HL-60 (cell line): ENCODE measurements around the gene GLI3.

Experiments
- CTCF ChIP-seq: IDR thresholded peaks from one replicate; pipeline ENCODE4 v1.5.1; 2011; ENCODE audit warnings: low read length, control low read depth, inconsistent platforms; ENCODE audit not compliant: insufficient read depth
- POLR2AphosphoS5 ChIP-seq: IDR thresholded peaks from 2 replicates; pipeline ENCODE4 v1.6.1; 2012; ENCODE audit warnings: low read depth

GRCh38 chr7:42210333-42210732 lies 26.7 kb downstream of the GLI3 start:
- TF ChIP-seq CTCF (no peak), POLR2AphosphoS5 (no peak)
